Astrocyte (in vitro differentiated cells and primary cell): ENCODE results near the gene CEP97.

Experiments used
- CTCF ChIP-seq: IDR thresholded peaks from 2 replicates; pipeline ENCODE4 v1.5.1; 2011; ENCODE audit warnings: low read depth, mild to moderate bottlenecking, inconsistent platforms, low read length, moderate library complexity; ENCODE audit not compliant: insufficient read depth
- EZH2 ChIP-seq: IDR thresholded peaks from 2 replicates; pipeline ENCODE4 v1.6.1; 2012; ENCODE audit warnings: mild to moderate bottlenecking, low read length, inconsistent platforms; ENCODE audit not compliant: insufficient read depth

GRCh38 chr3:101814835-101815234 is 90.4 kb downstream of the CEP97 start:
- TF ChIP-seq CTCF: no peak
- TF ChIP-seq EZH2: no peak
